ENCODE measurements around the gene ITGB1BP2.
"Not testable (repeated sequence)": the region's sequence is repeated elsewhere in the genome, so short reads cannot be mapped to it uniquely, and the experiment has no call there.

Gene ITGB1BP2

DNA sequence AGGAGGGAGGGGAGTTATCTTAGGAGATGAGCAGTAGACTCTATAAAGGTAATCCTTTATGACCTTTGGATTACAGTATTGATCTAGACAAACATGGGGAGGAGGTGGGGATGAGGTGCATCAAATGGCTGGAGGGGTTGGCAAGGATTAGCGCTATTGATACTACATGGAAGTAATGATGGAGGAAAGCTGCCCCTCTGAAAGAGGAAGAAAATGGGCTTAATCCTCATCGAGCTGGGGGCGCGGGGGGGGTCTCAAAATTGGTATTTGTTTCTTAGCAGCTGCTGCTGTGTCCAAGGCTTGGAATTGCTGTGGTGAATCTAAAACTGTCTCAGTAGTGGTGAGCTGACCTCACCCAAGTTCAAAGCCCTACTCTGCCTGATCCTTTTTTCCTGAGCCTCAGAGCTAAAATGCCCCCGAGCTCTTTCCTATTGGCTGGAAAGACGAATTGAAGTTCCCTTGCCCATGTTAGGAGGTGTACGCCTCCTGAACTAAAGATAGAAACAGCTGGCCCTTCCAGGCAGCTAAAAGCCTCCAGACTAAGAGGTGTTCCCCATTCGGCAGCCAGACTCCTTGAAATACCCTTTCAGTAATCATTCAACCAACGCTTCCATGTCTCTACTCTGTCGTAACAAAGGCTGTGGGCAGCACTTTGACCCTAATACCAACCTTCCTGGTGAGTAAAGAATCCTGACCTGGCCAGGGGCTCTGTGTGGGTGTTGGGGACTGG, at the start of gene ITGB1BP2:
Gene ITGB1BP2, plus strand, starts transcription at position 556 of the 730 bp plus-strand sequence. Its CDS starts 57 bp downstream, at position 613.
- DNase-seq, result no peak

DNA sequence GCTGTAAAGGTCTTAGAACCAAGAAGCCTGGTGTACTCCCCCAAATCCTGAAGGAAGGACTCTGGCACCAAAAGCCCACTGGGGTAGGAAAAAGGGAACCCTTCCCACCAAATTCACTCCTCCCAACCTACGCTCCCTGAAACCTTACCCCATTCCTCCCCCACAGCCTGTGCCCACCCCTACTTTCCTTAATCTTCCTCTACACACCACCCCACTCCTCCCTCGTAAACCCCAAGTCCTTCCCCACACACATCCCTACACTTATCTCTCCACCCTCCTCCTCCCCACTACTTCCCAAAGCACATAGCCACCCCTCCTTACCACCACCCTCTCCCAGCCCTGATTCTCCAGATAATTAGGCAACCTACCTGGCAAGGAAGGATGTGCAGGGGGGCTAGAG, 49.3 kb upstream of the ITGB1BP2 start:
- DNase-seq, result no peak

DNA sequence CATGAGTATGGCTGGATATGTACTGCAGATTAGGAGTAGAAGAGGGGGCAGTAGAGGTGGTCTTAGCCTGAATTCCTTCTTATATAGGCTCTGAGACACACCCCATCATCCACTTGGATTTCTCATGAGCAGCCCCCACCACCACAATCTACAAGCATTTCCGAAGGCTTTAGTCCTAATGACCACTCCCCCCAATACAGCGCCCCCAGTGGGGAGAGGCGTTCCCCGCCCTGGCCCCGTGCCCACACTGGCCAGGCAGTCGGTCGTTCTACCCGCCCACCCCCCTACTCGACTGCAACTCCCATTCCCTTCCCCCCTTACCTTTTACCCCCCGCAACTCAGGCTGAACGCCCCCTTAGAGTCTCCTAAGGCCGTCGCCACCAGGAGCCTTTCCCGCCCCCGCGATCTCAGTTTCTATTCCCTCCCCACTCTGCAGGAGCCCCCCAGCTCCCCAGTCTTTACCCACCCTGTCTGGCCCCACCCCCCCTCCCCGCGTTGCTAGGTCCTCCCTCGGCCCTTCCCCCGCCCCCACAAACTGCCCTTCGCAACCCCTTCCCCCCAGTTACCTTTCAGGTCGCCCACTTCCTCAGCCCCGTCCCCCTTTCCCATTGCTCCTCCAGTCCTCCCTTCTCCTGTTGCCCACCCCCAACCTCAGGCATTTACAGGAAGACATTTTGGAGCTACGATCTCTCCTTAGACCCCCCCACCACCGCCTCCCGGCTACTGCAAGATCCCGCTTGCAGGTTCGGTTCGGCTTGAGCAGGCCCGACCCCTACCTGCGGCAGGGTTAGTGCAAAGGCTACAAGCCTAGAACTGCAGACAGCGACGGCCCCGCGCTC, 48.1 kb upstream of the ITGB1BP2 start:
- no peak for DNase-seq

DNA sequence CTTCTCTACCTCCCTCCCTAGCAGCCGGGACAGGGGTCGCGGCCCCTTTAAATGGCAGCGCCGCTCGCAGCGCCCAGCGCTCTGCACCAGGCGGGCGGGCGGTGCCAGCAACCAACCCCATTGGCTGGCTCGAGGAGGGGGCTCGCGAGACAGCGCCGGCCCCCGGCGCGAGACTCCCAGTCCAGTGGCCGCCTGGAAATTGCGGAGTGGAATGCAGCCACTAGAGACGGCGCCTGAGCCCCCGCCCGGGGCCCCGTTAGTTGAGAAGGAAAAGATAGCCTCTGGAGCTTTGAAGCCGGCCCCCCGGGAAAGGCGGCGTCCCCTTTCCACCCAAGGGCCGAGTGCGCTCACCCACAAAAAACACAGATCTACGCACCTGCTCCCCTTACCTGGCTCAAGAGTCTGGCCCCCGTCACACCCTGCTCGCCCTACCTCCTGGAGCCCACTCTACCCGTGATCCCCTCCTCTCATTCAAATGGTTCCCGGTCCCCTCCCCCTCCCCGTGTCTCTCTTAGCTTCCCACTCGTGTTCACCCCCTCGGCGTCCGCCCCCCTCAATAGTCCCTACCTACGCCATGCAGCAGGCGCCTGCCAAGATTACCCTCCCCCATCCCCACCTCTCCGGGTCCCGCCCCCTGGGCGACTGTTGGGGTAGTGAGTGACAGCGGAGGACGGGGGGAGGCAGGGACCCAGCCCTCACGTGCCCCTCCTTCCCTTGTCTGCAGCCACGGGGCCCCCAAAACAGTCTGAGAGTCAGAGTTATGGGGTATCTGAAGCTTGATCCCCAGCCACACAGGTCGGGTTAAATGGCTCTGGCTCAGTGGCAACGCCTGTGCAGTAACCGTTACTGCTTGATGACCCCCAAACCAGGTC, 47.2 kb upstream of the ITGB1BP2 start, which contains the start of gene ZMYM3:
Gene ZMYM3, minus strand, starts transcription at position 49 of the 872 bp plus-strand sequence. CDS start 885 bp downstream, outside the sequence.
- peak; percentile 9 for DNase-seq

DNA sequence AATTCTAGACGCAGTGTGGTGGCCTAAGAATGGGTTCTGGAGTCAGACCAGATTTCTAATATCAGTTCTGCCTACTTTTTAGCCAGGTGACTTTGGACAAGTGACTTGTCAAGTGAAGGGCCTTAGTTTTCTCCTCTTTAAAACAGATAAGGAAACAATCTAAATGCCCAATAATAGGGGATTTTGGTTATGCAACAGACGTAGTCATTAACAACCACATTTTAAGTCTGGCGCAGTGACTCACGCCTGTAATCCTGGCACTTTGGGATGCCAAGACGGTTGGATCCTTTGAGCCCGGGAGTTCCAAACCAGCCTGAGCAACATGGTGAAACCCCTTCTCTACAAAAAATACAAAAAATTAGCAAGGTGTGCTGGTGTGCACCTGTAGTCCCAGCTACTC, 45.5 kb upstream of the ITGB1BP2 start:
- no peak for DNase-seq

DNA sequence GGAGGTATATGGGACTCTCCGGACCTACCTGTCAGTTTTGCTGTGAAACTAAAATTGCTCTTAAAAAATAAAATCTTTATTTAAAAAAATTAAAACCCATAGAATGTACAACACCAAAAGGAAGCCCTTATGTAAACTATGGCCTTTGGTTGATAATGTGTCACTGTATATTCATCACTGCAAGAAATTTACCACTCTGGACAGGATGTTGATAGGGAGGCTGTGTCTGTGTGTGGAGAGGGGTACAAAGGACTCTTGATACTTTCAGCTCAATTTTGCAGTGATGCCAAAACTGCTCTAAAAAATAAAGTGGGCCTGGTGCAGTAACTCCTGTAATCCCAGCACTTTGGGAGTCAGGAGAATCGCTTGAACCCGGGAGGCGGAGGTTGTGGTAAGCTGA, 44.7 kb upstream of the ITGB1BP2 start:
- no peak for DNase-seq

DNA sequence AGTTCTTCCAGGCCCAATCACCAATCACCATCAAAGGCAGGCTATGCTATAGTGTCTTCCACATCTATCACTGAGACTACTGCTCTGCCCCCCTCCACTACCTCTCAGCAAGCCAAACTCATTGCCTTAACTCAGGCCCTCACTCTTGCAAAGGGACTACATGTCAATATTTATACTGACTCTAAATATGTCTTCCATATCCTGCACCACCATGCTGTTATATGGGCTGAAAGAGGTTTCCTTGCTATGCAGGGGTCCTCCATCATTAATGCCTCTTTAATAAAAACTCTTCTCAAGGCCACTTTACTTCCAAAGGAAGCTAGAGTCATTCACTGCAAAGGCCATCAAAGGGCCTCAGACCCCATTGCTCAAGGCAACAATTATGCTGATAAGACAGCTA, 32.9 kb upstream of the ITGB1BP2 start:
- DNase-seq, result not testable (repeated sequence)

DNA sequence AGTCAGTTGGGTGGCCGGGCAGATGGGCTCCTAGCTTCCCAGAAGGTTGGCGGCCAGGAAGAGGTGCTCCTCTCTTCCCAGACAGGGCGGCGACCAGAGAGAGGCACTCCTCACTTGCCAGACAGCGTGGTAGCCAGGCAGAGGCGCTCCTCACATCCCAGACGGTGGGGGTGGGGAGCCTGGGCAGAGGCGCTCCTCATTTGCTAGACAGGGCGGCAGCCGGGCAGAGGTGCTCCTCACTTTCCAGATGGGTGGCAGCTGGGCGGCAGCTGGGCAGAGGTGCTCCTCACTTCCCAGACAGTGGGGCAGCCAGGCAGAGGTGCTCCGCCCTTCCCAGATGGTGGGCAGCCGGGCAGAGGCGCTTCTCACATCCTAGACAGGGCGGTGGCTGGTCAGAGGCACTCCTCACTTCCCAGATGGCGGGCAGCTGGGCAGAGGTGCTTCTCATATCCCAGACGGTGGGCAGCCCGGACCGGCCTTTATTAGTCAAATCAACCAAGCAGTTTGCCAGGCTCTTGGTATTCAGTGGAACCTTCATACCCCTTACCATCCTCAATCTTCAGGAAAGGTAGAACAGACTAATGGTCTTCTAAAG, 31.7 kb upstream of the ITGB1BP2 start:
- no peak for DNase-seq

DNA sequence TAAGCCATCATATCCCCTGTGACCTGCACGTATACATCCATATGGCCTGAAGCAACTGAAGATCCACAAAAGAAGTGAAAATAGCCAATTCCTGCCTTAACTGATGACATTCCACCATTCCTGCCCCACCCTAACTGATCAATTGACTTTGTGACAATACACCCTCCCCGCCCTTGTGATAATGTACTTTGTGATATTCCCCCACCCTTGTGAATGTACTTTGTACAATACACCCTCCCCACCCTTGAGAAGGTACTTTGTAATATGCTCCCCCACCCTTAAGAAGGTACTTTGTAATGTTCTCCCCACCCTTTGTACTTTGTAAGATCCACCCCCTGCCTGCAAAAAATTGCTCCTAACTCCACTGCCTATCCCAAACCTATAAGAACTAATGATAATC, 29.2 kb upstream of the ITGB1BP2 start:
- not testable (repeated sequence) for DNase-seq

DNA sequence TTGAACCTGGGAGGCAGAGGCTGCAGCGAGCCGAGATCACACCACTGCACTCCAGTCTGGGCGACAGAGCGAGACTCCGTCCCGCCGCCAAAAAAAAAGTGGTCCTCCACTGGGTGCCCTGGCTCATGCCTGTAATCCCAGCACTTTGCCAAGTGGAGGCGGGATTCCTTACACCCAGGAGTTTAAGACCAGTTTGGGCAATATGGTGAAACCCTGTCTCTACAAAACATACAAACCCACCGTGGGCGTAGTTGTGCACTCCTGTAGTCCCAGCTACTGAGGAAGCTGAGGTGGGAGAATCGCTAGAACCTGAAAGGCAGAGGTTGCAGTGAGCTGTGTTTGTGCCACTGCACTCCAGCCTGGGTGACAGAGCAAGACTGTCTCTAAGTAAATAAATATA, 20.2 kb upstream of the ITGB1BP2 start:
- not testable (repeated sequence) for DNase-seq

DNA sequence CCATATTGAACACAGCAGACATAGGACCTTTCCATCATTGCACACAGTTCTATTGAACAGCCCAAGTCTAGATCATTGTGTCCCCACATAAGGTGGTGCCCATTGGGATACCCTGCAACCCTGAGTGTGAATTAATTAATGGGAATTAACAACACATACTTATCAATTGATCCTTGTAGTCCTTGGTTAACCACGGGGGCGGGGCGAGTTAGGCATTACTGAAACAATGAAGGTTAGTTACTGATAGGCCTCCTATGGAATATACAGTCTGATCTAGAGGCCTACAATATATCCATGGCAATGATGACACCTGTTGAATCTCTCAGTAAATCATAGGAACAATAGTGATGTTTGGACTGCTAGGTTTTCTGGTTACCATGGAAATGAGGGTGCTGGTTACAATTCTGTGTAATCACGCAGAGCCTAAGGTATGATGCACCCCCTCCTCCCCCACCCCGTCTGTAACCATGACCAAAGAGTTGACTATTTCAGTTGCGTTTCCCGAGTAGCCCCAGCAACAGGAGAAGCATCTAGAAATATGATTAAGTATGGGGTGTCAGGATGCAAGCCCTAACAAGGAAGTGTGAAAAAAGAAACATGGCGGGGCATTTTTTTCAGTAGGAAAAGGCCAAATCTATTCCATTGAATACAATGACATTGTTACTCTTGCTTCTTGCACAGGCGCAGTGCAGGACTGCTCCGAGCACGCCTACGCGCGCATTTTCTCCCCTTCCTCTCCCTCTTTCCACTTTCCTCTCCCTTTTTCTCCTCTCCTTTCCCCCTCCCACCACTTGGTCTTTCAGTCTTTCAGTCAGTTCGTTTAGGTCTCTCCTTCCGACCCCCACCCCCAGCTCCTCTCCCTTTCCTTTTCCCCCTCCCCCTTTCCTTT, 18.8 kb upstream of the ITGB1BP2 start:
- no peak for DNase-seq

DNA sequence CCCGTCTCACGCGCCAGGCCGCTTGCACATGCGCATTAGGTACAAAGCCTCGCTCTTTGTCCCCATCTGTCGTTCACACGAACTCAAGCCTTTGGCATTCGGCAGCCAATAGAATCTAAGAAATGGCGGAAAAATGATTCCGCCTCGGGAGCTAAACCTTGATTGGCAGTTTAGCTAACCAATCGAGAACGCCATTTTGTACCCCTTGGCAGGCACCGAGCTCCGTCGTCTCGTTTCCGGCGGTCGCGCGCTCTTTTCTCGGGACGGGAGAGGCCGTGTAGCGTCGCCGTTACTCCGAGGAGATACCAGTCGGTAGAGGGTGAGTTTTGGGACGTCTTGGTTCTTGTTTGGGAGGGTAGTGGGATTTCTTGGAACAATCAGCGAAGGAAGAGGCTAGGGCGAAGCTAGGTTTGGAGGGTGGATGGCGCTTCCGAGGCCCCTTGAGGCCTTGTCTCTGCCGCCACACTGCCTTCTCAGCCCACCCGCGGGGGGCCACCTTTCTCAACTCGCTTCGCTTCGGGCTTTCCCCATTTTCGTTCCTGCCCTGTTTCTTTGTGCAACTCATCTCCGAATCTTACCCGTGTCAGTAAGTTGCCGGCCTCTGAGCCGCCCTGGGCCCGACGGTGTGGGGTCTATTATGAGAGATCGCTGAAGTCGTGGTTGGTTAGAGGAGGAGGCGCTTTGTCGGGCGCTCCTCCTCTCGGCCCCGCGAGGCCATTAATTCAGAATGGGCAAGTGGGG, 18.0 kb upstream of the ITGB1BP2 start, which contains the start of gene NONO:
Gene NONO, plus strand, starts transcription at position 233 of the 741 bp plus-strand sequence. CDS start 7,003 bp downstream, outside the sequence.
- peak; percentile 7 for DNase-seq

DNA sequence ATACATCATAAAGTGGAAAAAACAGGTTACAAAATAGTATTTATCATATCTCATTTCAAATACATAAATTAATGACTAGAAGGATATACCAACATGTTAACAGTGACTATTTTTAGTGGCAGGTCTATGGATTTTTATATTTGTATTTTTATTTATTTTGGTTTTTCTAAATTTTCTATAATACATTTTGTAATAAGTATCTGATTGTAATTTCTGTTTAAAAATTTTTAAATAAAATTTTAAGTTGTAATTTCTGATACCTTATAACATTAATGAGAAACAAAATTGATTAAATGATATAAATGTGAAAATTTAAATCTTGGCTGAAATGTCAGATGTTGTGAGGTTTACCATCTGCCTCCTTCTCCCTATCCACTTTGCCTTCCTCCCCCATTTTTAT, 15.6 kb upstream of the ITGB1BP2 start:
- no peak for DNase-seq

DNA sequence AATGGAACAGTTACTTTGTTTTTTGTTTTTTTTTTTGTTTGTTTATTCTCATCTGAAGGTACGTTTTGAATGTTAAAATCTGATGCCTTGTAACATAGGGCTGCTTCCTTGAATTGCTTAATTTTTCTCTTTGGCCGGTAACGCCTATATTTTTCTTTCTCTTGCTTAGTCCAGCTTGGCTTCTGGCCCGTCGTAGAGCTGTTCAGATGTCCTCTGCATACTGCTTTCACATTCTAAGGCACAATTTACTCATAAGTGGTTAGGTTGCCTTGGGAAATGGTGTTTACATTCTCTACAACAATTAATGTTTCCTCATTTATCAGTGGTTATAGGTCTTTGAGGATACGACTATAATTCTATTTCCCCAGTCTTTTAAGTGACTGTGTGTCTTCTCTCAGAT, 10.2 kb upstream of the ITGB1BP2 start:
- DNase-seq, result no peak

DNA sequence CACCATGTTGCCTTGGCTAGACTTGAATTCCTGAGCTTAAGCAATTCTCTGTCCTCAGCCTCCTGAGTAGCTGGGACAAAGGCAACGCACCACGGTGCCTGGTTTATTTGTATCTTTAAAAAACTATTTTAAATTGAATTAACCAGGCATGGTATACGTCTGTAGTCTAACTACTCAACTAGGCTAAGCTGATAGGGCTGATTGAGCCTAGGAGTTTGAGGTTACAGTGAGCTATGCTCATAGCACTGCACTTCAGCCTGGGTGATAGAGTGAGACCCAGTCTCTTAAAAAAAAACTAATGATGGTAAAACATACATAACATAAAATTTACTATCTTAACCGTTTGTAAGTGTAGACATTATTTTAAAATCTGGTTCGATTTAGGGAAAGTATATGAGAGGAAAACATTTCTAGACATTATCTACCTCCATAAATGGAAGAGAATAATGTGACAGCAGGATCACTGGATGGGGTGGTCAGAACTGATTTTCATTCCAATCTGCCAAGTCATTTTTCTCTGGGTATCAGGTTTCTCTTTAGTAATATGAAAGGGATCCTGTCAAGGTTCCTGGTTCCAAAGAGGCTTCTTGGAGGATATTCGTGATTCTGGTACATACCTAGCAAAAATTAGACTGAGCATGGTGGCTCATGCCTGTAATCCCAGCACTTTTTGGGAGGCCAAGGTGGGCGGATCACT, 8.7 kb upstream of the ITGB1BP2 start:
- DNase-seq, result no peak

DNA sequence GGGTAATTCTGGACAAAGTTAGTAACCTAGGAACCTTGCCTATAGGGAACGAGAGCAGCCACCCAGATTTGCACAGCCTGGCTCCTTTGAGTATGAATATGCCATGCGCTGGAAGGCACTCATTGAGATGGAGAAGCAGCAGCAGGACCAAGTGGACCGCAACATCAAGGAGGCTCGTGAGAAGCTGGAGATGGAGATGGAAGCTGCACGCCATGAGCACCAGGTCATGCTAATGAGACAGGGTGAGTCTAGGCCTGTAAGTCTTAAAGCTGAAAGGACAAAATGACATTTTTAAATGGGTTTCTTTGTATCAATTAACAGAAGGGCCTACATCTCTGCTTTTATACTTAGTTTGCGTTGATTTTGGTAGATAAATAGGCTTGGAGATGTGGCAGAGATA, 4.7 kb upstream of the ITGB1BP2 start:
- DNase-seq, result no peak

DNA sequence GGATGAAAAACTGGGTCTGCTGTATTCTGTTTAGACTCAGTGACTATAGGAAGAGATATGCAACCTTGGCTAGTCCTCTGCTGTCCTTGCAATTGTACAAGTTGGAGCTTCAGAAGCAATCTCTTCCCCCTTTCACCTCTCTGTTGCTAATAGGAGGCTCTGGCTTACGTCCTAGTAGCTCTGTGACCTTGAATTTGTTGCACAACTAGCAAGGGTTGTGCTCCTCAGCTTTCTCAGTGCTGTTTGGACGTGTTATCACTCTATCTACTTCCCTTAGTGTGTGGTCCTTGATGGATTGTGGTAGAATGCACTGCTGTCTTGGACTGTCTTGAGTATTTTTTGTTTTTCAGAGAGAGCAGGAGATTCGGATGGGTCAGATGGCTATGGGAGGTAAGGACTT, 3.4 kb upstream of the ITGB1BP2 start:
- no peak for DNase-seq

DNA sequence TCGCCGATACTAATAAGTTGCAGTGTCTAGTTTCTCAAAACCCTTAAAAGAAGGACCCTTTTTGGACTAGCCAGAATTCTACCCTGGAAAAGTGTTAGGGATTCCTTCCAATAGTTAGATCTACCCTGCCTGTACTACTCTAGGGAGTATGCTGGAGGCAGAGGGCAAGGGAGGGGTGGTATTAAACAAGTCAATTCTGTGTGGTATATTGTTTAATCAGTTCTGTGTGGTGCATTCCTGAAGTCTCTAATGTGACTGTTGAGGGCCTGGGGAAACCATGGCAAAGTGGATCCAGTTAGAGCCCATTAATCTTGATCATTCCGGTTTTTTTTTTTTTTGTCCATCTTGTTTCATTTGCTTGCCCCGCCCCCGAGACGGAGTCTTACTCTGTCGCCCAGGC, 1.5 kb upstream of the ITGB1BP2 start:
- not testable (repeated sequence) for DNase-seq

DNA sequence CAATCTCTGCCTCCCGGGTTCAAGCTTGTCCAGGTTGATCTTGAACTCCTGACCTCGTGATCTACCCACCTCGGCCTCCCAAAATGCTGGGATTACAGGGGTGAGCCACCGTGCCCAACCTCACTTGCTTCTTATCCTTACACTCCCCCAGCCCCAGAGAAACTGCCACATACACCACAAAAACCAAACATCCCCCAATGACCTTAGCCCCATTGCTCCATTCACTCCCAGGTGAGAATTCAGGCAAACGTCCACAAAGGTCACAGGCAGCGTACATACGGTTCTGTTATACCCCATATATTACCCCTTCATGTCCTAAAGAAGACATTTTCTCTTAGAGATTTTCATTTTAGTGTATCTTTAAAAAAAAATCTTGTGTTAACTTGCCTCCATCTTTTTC, 1.1 kb upstream of the ITGB1BP2 start:
- not testable (repeated sequence) for DNase-seq
